Endothelial cell of umbilical vein (primary cell): Measurements from ENCODE around the gene OTULIN.

Source experiments
- EZH2 ChIP-seq: IDR thresholded peaks from 2 replicates; pipeline ENCODE4 v1.6.1; 2012; ENCODE audit warnings: borderline replicate concordance, low read depth, mild to moderate bottlenecking, moderate library complexity, low read length, inconsistent platforms; ENCODE audit not compliant: severe bottlenecking
- GATA2 ChIP-seq: IDR thresholded peaks from 2 replicates; pipeline ENCODE4 v1.7.0; 2011; ENCODE audit warnings: low read depth, mild to moderate bottlenecking, moderate library complexity, mixed read lengths, low read length; ENCODE audit not compliant: insufficient read length, insufficient read depth
- POLR2A ChIP-seq: IDR thresholded peaks from 2 replicates; pipeline ENCODE4 v1.6.1; 2012; ENCODE audit warnings: low read depth, mild to moderate bottlenecking, control low read depth, low read length
- POLR2AphosphoS5 ChIP-seq: IDR thresholded peaks from 2 replicates; pipeline ENCODE4 v1.6.1; 2012; ENCODE audit warnings: low read depth, mild to moderate bottlenecking, control low read depth, low read length, moderate library complexity; ENCODE audit not compliant: insufficient read depth
- TF ChIP-seq, protein P1 (sequence below), 2 donors: IDR thresholded peaks; 1 replicate in 1 of 2; 2 replicates in 1 of 2; pipeline ENCODE4 v1.5.1; 2011; ENCODE audit warnings: low read length in 2 of 2, mild to moderate bottlenecking in 2 of 2, moderate library complexity in 2 of 2, control low read depth in 1 of 2, inconsistent platforms in 1 of 2, low read depth in 1 of 2; ENCODE audit not compliant: insufficient read depth in 1 of 2; ENCODE audit errors: extremely low read depth in 1 of 2

DNA sequence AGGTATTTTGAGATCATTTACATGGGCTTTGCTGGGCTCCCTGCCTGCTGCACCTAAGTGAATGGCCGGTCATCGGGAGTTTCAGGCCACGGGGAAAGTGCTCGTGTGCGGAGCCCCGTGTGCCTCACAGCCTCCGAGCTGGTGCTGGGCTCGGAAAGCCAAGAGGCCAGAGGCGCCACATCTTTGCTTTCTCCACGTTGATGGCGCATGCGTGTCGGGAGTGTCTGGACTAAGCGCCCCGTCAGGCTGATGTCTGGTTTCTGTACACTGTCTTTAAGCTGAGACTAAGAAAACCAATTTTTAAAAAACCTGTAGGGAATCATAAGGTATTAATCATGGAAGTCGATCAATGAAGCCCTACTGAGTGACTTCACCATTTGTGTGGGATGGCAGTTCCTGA lies 69.1 kb downstream of the OTULIN start:
- TF ChIP-seq POLR2AphosphoS5, result no peak
- no peak for TF ChIP-seq EZH2
- TF ChIP-seq POLR2A, result no peak
- TF ChIP-seq, protein P1, sequence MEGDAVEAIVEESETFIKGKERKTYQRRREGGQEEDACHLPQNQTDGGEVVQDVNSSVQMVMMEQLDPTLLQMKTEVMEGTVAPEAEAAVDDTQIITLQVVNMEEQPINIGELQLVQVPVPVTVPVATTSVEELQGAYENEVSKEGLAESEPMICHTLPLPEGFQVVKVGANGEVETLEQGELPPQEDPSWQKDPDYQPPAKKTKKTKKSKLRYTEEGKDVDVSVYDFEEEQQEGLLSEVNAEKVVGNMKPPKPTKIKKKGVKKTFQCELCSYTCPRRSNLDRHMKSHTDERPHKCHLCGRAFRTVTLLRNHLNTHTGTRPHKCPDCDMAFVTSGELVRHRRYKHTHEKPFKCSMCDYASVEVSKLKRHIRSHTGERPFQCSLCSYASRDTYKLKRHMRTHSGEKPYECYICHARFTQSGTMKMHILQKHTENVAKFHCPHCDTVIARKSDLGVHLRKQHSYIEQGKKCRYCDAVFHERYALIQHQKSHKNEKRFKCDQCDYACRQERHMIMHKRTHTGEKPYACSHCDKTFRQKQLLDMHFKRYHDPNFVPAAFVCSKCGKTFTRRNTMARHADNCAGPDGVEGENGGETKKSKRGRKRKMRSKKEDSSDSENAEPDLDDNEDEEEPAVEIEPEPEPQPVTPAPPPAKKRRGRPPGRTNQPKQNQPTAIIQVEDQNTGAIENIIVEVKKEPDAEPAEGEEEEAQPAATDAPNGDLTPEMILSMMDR (IDR thresholded peaks at IDR 0.05; ENCODE audit: extremely low read depth in 1 of 2, insufficient read depth in 1 of 2, low read depth in 1 of 2, low read length in 2 of 2), result no peak
- no peak for TF ChIP-seq GATA2
